B cell (primary cell): ENCODE results near the gene PFDN2.

Experiments
- EZH2 ChIP-seq: IDR thresholded peaks from 2 replicates; pipeline ENCODE4 v1.6.1; 2012; ENCODE audit warnings: borderline replicate concordance, low read depth, mild to moderate bottlenecking, moderate library complexity, low read length; ENCODE audit not compliant: insufficient read depth, poor library complexity, severe bottlenecking
- TF ChIP-seq, protein P1 (sequence below): fragments of 200-600 bp; IDR thresholded peaks from one replicate; pipeline ENCODE4 v1.8.0; 2022; ENCODE audit warnings: antibody characterized with exemption, mild to moderate bottlenecking

- TF ChIP-seq, protein P1, sequence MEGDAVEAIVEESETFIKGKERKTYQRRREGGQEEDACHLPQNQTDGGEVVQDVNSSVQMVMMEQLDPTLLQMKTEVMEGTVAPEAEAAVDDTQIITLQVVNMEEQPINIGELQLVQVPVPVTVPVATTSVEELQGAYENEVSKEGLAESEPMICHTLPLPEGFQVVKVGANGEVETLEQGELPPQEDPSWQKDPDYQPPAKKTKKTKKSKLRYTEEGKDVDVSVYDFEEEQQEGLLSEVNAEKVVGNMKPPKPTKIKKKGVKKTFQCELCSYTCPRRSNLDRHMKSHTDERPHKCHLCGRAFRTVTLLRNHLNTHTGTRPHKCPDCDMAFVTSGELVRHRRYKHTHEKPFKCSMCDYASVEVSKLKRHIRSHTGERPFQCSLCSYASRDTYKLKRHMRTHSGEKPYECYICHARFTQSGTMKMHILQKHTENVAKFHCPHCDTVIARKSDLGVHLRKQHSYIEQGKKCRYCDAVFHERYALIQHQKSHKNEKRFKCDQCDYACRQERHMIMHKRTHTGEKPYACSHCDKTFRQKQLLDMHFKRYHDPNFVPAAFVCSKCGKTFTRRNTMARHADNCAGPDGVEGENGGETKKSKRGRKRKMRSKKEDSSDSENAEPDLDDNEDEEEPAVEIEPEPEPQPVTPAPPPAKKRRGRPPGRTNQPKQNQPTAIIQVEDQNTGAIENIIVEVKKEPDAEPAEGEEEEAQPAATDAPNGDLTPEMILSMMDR: no peak
- TF ChIP-seq EZH2: no peak
Measured at GRCh38 chr1:161092621-161093028, 25.2 kb downstream of the PFDN2 start.
